Stimulated activated CD4-positive, alpha-beta T cell treated with anti-CD3 and anti-CD28 coated beads, TNF-alpha, amount 100 ng/mL, for 48 hours (primary cell): ENCODE results near the gene UBLCP1.

ENCODE experiments used
- DNase-seq, 3 donors: peaks; one replicate each; pipeline ENCODE4 v3.0.0-alpha.2; 2020; ENCODE audit warnings: low read depth in 3 of 3

Gene UBLCP1

GRCh38 chr5:159311063-159311462 lies 48.0 kb downstream of the UBLCP1 start:
- DNase-seq: no peak

DNA sequence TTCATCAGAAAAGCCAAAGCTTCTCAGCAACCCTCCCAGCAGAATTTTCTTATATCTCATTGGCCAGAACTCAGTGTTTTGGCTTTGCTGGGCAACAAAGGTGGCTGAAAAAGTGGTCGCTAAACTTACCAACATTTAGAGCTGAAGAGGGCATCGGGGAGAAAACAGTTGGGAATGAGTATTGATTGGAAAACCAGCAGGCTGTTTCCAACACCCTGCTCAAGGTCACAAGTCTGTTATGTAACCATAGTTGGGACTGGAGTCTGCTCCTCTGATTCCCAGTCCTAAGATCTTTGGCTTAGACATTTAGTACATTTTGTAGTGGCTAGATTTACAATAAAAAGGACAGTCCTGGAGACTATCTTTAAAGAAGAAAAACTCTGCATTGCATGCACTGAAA lies 50.1 kb downstream of the UBLCP1 start:
- no peak for DNase-seq

DNA sequence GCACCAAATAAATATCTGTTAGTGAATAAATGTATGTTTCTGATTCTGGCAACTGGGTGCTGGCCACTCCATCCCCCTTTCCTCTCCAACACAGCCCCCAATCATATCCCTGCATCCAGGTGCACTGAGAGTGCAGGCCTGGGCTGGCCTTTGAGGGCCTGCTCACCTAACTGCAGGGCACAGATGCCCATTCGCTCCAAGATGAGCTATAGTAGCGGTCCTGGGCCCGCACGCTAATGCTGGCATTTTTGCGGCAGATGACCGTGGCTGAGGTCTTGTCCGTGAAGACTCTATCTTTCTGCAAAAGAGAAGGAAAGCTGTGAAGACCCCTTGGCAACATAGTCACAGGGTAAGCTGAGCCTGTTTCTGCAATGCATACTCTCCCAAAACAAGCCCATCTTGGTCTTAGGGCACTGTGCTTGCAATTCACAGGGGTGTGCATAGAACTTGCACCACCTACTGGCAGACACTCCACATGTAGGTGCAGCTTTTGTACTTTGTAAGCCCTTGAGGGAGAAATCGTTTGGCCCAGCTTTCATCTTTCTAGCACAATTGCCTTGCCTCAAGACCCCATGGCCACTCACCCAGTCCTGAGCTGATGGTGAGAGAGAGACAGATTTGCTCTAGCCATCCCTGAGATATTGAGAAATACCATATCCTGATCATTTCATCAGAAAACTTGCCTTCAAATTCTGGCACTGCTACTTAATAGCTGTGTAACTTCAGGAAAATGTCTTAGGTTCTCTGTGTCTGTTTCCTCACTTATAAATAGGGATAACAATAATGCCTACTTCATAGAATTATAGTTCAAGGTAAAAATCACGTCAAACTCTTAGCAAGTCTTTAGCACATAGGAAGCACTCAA lies 53.7 kb downstream of the UBLCP1 start:
- DNase-seq: peak in 1 of 3 donors; percentile 29

GRCh38 chr5:159317849-159318248 lies 54.8 kb downstream of the UBLCP1 start:
- DNase-seq: no peak

- no peak for DNase-seq
Observed at GRCh38 chr5:159318448-159318847, 55.4 kb downstream of the UBLCP1 start.

- DNase-seq: no peak
Observed at GRCh38 chr5:159319363-159319762, 56.3 kb downstream of the UBLCP1 start.

GRCh38 chr5:159319832-159320231 lies 56.7 kb downstream of the UBLCP1 start:
- no peak for DNase-seq

DNA sequence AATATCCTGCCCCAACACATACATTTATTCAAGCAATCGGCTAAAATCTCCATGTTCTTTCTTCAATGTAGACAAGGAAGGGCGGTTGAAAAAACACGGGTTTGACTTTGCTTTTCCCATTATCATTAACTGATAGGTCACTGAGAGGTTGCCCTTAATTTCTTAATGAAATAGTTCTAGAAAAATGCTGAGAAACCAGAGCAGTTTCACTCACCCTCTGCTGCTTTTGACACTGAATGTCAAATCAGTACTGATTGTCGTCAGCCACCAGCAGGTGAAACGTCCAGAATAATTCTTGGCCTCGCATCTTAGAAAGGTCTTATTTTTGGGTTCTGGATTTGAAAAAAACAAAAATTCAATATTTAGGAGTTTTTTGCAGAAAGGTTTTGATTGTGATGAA lies 59.1 kb downstream of the UBLCP1 start:
- no peak for DNase-seq

DNA sequence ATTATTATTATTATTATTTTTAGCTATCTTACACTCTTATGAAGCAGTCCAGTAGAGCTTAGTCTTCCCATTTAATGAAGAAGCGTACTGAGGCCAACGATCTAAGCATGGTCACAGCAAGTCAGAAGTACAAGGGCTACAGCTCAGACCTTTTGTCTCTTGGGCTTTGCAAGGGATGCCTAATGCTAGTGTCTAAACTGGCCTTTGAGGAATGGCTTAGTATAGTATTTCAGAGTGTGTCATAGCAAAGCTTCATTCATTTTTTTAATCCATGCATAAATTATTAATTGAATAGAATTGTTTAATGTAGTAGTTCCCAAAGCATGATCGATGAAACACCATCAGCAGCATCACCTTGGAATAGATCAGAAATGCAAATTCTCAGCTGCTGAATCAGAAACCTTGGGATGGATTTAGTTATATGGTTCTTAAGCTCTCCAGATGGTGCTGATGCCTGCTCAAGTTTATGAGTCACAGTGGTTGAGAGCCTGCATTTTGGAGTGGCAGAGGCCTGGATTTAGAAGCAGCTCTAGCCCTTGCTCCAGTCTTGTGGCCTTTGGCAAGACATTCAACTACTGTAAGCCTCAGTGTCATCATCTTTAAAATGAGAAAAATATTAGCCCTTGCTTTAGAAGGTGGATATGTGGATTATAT lies 61.1 kb downstream of the UBLCP1 start:
- no peak for DNase-seq

- no peak for DNase-seq
Observed at GRCh38 chr5:159324986-159325385, 61.9 kb downstream of the UBLCP1 start.

DNA sequence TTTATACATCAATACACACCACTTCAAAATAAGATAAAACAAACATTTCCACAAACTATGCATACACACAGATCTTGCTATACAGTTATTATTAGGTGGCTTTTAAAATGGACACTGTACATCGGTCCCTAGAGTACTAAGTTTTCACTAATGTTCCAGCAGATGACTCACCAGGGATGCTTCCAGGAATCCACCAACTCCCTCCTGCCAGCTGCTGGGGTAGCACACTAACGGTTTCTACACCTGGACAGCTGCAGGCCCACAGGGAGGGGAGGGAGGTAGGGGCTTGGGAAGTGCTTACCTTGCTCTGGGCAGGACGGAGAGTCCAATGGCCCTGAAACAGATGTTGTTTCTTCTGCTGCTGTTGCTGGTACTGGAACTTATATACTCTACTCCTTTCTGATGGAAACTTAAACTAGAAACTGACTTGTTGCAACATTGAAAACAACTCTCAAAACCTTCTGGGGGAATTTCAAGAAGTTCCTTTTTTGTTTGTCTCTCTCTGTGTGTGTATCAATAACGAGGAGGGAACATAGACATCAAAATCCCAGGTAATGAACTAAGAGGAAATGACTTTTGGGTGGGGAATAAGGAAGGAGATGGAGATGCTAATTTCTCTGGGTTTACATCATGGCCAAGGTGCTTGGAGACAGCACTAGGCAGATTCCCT lies 67.2 kb downstream of the UBLCP1 start, which contains the start of gene IL12B:
TSS of gene IL12B (minus strand) at position 357 of the 670 bp plus-strand sequence. CDS start 3,705 bp downstream, outside the sequence.
- no peak for DNase-seq

GRCh38 chr5:159331093-159331973 lies 68.2 kb downstream of the UBLCP1 start:
- peak; percentile 52 to 71 (median 54) for DNase-seq

DNA sequence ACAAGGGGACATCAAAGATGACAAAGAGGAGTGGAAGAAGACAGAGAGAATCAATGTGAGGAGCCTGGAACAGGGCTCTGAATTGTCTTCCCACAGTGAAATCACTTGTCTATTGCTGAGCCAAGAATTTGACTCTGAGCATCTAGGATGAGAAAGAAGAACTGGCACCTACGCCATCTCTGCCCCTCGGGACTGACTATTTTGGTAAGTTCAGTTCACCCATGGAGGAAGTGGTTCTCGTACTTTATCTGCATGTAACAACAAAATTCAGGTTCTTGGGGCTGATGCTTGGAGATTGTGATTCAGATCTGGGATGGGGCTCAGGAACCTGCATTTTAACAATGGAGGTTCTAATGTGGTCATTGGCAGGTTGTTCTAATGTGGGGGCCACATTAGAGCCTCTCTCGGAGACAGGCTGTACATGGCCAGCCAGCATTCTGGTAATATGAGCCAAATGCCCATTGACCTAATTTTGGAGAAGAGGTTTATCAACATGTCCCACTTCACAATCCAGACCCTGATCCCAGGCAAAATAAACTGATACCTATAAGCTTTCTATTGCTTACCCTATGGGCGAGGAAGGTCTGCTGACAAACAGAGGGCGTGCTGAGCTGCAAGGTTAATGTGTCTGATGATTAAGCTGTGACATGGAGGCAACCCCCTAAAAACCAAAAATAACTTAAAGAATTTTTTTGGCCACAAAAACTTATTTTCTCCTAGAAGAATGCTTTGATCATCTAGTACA lies 69.9 kb downstream of the UBLCP1 start:
- no peak for DNase-seq

DNA sequence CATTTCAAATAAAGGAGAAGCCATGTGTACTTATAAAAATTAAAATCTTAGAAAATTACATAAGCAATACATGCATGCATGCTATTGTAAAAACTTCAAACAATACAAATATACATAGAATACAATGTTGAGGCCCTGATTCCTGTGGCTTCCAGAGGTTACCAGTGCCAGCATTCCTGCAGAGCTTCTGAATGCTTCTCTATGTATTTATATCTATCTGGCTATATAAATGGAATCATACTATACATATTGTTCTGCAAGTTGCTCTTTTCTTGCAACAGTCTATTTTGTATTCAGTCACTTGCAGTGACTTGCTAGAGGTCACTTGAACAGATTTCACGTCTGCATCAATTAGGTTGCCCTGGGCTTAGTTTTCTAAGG lies 70.4 kb downstream of the UBLCP1 start:
- DNase-seq: no peak
